Dermis microvascular lymphatic vessel endothelial cell (primary cell): ENCODE results near the gene RFTN2. TPM values are rescaled to one million over a fixed set of nuclear protein-coding genes. Genes with fewer than 3 reads are reported as not detected.
A peak's percentile ranks its signal among the peaks of the same experiment; 100 is the strongest.
"Not testable (repeated sequence)": the region's sequence is repeated elsewhere in the genome, so short reads cannot be mapped to it uniquely, and the experiment has no call there.

Experiments used
- DNase-seq, 2 donors: peaks; one replicate each; pipeline versions ENCODE4 v3.0.0 to v3.0.0-alpha.2; 2010; ENCODE audit warnings: low read depth in 2 of 2
- total RNA-seq: library from RNA; depleted of rRNA; stranded (reverse); fragments of >200 nt; gene quantifications from 2 replicates; pipeline ENCODE4 v1.2.1, GENCODE V29; 2014

Gene RFTN2
- total RNA-seq, 1 donor from 2014 or later, result 9.8 TPM

- DNase-seq, result peak; percentile 48 to 92
Observed at GRCh38 chr2:197675711-197676188, 363 bp upstream of the RFTN2 start.

- peak in 1 of 2 donors; percentile 63 for DNase-seq
Observed at GRCh38 chr2:197674591-197674990, 796 bp downstream of the RFTN2 start.

GRCh38 chr2:197674060-197674459 is 1.3 kb downstream of the RFTN2 start:
- no peak for DNase-seq

GRCh38 chr2:197673606-197674005 is 1.8 kb downstream of the RFTN2 start:
- DNase-seq, result no peak

- DNase-seq, result peak in 1 of 2 donors; percentile 12
Observed at GRCh38 chr2:197673106-197673505, 2.3 kb downstream of the RFTN2 start.

- no peak for DNase-seq
Observed at GRCh38 chr2:197672371-197672893, 3.0 kb downstream of the RFTN2 start.

- no peak for DNase-seq
Observed at GRCh38 chr2:197669077-197669476, 6.3 kb downstream of the RFTN2 start.

GRCh38 chr2:197668296-197668695 is 7.1 kb downstream of the RFTN2 start:
- no peak for DNase-seq

- DNase-seq, result no peak
Observed at GRCh38 chr2:197666277-197666676, 9.1 kb downstream of the RFTN2 start.

- no peak for DNase-seq
Observed at GRCh38 chr2:197661626-197662025, 13.8 kb downstream of the RFTN2 start.

- no peak for DNase-seq
Observed at GRCh38 chr2:197657562-197657961, 17.8 kb downstream of the RFTN2 start.

GRCh38 chr2:197647961-197648690 is 27.3 kb downstream of the RFTN2 start:
- peak; percentile 23 to 80 for DNase-seq

GRCh38 chr2:197641666-197642065 is 33.7 kb downstream of the RFTN2 start:
- peak; percentile 52 to 55 for DNase-seq

GRCh38 chr2:197640571-197641122 is 34.7 kb downstream of the RFTN2 start:
- not testable (repeated sequence) for DNase-seq

GRCh38 chr2:197633109-197633657 is 42.2 kb downstream of the RFTN2 start:
- DNase-seq, result no peak

GRCh38 chr2:197628043-197628500 is 47.3 kb downstream of the RFTN2 start:
- peak; percentile 69 to 70 for DNase-seq

- DNase-seq, result no peak
Observed at GRCh38 chr2:197626965-197627625, 48.3 kb downstream of the RFTN2 start.

GRCh38 chr2:197620133-197620532 is 55.3 kb downstream of the RFTN2 start:
- DNase-seq, result peak in 1 of 2 donors; percentile 27

- no peak for DNase-seq
Observed at GRCh38 chr2:197615016-197615652, 60.3 kb downstream of the RFTN2 start.

- no peak for DNase-seq
Observed at GRCh38 chr2:197614532-197614931, 60.9 kb downstream of the RFTN2 start.

- no peak for DNase-seq
Observed at GRCh38 chr2:197613509-197613987, 61.8 kb downstream of the RFTN2 start.
